H9 (cell line): ENCODE results near the gene NXPH4. TPM values are rescaled to one million over a fixed set of nuclear protein-coding genes. Genes with fewer than 3 reads are reported as not detected.

Source experiments
- DNase-seq: peaks from one replicate; pipeline ENCODE4 v3.0.0-alpha.2; 2017
- H2AFZ ChIP-seq: one replicate; pipeline ENCODE4 v1.6.1; 2013; ENCODE audit warnings: mild to moderate bottlenecking, low read length, control low read depth, moderate library complexity
- H2AK5ac ChIP-seq: 2 replicates; pipeline ENCODE4 v1.6.1; 2013; ENCODE audit warnings: low read length, control low read depth, mixed read lengths; ENCODE audit not compliant: insufficient read length
- H2BK120ac ChIP-seq: one replicate; pipeline ENCODE4 v1.6.1; 2013; ENCODE audit warnings: low read depth, mild to moderate bottlenecking, low read length, control low read depth, inconsistent platforms; ENCODE audit not compliant: poor library complexity, severe bottlenecking
- H2BK12ac ChIP-seq: 2 replicates; pipeline ENCODE4 v1.6.1; 2013; ENCODE audit warnings: low read length, control low read depth, mixed read lengths, low read depth; ENCODE audit not compliant: insufficient read length
- H2BK15ac ChIP-seq: 2 replicates; pipeline ENCODE4 v1.6.1; 2013; ENCODE audit warnings: low read depth, low read length, control low read depth
- H2BK20ac ChIP-seq: one replicate; pipeline ENCODE4 v1.6.1; 2013; ENCODE audit warnings: low read depth, mild to moderate bottlenecking, low read length, control low read depth, inconsistent platforms; ENCODE audit not compliant: poor library complexity, severe bottlenecking
- H2BK5ac ChIP-seq: 2 replicates; pipeline ENCODE4 v1.6.1; 2013; ENCODE audit warnings: low read length, control low read depth, mixed read lengths; ENCODE audit not compliant: insufficient read length
- H3K14ac ChIP-seq: 2 replicates; pipeline ENCODE4 v1.6.1; 2013; ENCODE audit warnings: low read length, control low read depth; ENCODE audit not compliant: insufficient read depth
- H3K18ac ChIP-seq: 2 replicates; pipeline ENCODE4 v1.6.1; 2013; ENCODE audit warnings: low read depth, mild to moderate bottlenecking, mixed read lengths, low read length, control low read depth; ENCODE audit not compliant: insufficient read length
- H3K23ac ChIP-seq: 2 replicates; pipeline ENCODE4 v1.6.1; 2013; ENCODE audit warnings: low read length, control low read depth, mixed read lengths, low read depth; ENCODE audit not compliant: insufficient read length
- H3K23me2 ChIP-seq: 2 replicates; pipeline ENCODE4 v1.6.1; 2013; ENCODE audit warnings: low read depth, mild to moderate bottlenecking, mixed read lengths, low read length, control low read depth; ENCODE audit not compliant: insufficient read length, poor library complexity, severe bottlenecking
- H3K27ac ChIP-seq: 2 replicates; pipeline ENCODE4 v1.5.1; 2013; ENCODE audit warnings: low read length, control low read depth, mixed read lengths, low read depth; ENCODE audit not compliant: insufficient read length
- H3K27me3 ChIP-seq: 2 replicates; pipeline ENCODE4 v1.6.1; 2013; ENCODE audit warnings: low read length, control low read depth, inconsistent platforms; ENCODE audit not compliant: insufficient read depth
- H3K4ac ChIP-seq: 2 replicates; pipeline ENCODE4 v1.6.1; 2013; ENCODE audit warnings: low read depth, mild to moderate bottlenecking, control low read depth, inconsistent platforms, low read length, moderate library complexity
- H3K4me1 ChIP-seq: 2 replicates; pipeline ENCODE4 v1.6.1; 2013; ENCODE audit warnings: low read length, control low read depth, inconsistent platforms; ENCODE audit not compliant: insufficient read depth
- H3K4me2 ChIP-seq: 2 replicates; pipeline ENCODE4 v1.6.1; 2013; ENCODE audit warnings: low read length, control low read depth, mixed read lengths; ENCODE audit not compliant: insufficient read length, insufficient read depth
- H3K56ac ChIP-seq: 2 replicates; pipeline ENCODE4 v1.6.1; 2013; ENCODE audit warnings: low read depth, mild to moderate bottlenecking, mixed read lengths, low read length, control low read depth; ENCODE audit not compliant: insufficient read length
- H3K79me1 ChIP-seq: 2 replicates; pipeline ENCODE4 v1.6.1; 2013; ENCODE audit warnings: low read depth, mild to moderate bottlenecking, moderate library complexity, low read length, control low read depth, inconsistent platforms; ENCODE audit not compliant: insufficient read depth, poor library complexity, severe bottlenecking
- H3K79me2 ChIP-seq: 2 replicates; pipeline ENCODE4 v1.6.1; 2013; ENCODE audit warnings: low read length, control low read depth, inconsistent platforms; ENCODE audit not compliant: insufficient read depth
- H3K9ac ChIP-seq: 2 replicates; pipeline ENCODE4 v1.6.1; 2013; ENCODE audit warnings: low read length, control low read depth, mixed read lengths; ENCODE audit not compliant: insufficient read length; ENCODE audit errors: extremely low read depth
- H3K9me3 ChIP-seq: one replicate; pipeline ENCODE4 v1.6.1; 2013; ENCODE audit warnings: low read depth, low read length, inconsistent platforms; ENCODE audit not compliant: control insufficient read depth
- H3T11ph ChIP-seq: one replicate; pipeline ENCODE4 v1.6.1; 2013; ENCODE audit warnings: mild to moderate bottlenecking, low read length, control low read depth, inconsistent platforms
- H4K20me1 ChIP-seq: one replicate; pipeline ENCODE4 v1.6.1; 2013; ENCODE audit not compliant: control insufficient read depth, insufficient read length, insufficient read depth
- H4K5ac ChIP-seq: 2 replicates; pipeline ENCODE4 v1.6.1; 2013; ENCODE audit warnings: low read depth, mild to moderate bottlenecking, mixed read lengths, low read length, control low read depth; ENCODE audit not compliant: insufficient read length
- H4K8ac ChIP-seq: replicated peaks from 2 replicates; pipeline ENCODE4 v1.6.1; 2013; ENCODE audit warnings: low read length, control low read depth, mixed read lengths, low read depth; ENCODE audit not compliant: insufficient read length
- H4K91ac ChIP-seq: 2 replicates; pipeline ENCODE4 v1.6.1; 2013; ENCODE audit warnings: low read depth, mild to moderate bottlenecking, moderate library complexity, mixed read lengths, low read length, control low read depth; ENCODE audit not compliant: insufficient read length
- H3K27ac Mint-ChIP-seq, 3 experiments: 2 replicates in 2 of 3; 3 replicates in 1 of 3; pipeline ENCODE4 v1.8.0; 2020 to 2021; ENCODE audit warnings: mixed read lengths in 3 of 3, mild to moderate bottlenecking in 1 of 3, moderate library complexity in 1 of 3
- H3K27me3 Mint-ChIP-seq: 2 replicates; pipeline ENCODE4 v1.8.0; 2021; ENCODE audit warnings: low read depth, mild to moderate bottlenecking, moderate library complexity, mixed read lengths
- H3K36me3 Mint-ChIP-seq, 3 experiments: 2 replicates in 2 of 3; 3 replicates in 1 of 3; pipeline ENCODE4 v1.8.0; 2020 to 2021; ENCODE audit warnings: low read depth in 3 of 3, mixed read lengths in 3 of 3; ENCODE audit not compliant: insufficient read depth in 1 of 3
- H3K4me1 Mint-ChIP-seq, 2 experiments: 2 replicates each; pipeline ENCODE4 v1.8.0; 2020; ENCODE audit warnings: mixed read lengths in 2 of 2
- H3K4me3 Mint-ChIP-seq, 2 experiments: 2 replicates in 1 of 2; 3 replicates in 1 of 2; pipeline ENCODE4 v1.8.0; 2020 to 2021; ENCODE audit warnings: mild to moderate bottlenecking in 2 of 2, mixed read lengths in 2 of 2, moderate library complexity in 1 of 2
- H3K9me3 Mint-ChIP-seq, 2 experiments: 2 replicates in 1 of 2; 3 replicates in 1 of 2; pipeline ENCODE4 v1.8.0; 2020; ENCODE audit warnings: mild to moderate bottlenecking in 2 of 2, mixed read lengths in 2 of 2, moderate library complexity in 1 of 2
- CTCF ChIP-seq: fragments of 200-600 bp; sonication (generic); conservative IDR thresholded peaks from 3 replicates; pipeline ENCODE4 v1.8.0; 2021; ENCODE audit warnings: antibody characterized with exemption, mild to moderate bottlenecking
- WGBS: extraction: QIAGEN DNeasy Blood & Tissue Kit; methylation state at CpG from one replicate; pipeline ENCODE4 v1.1.7; 2013; ENCODE audit warnings: missing lambda C conversion rate, low lambda C conversion rate, mixed read lengths; ENCODE audit not compliant: insufficient read length; ENCODE audit errors: extremely low coverage; 5-methylcytosine and 5-hydroxymethylcytosine counted together
- total RNA-seq: library from RNA; stranded (reverse); gene quantifications from 2 replicates; pipeline ENCODE4 v1.2.1, GENCODE V29; 2021

Gene NXPH4
- total RNA-seq, 1 experiment from 2014 or later = 2.1 TPM

DNA sequence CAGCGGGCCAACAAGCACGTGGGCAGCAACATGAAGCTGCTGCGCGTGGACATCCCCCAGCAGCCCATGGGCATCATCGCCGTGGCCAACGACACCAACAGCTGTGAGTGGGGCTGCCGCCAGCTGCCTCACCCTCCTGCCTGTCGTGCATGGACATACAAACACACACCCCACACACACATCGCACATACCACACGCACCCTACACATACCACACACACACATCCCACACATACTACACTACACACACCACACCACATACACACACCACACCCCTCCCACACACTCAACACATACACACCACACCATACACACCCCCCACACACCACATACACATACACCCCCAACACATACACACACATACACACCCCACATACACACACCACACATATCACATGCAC is 25.2 kb upstream of the NXPH4 start:
- H3K79me1 ChIP-seq = no peaks in the 10 kb centered on the region
- H4K5ac ChIP-seq = no peak overlapping the region
- H3K56ac ChIP-seq = no peak overlapping the region
- no peak overlapping the region for H3K9ac ChIP-seq
- no peak overlapping the region for H2AK5ac ChIP-seq
- H3T11ph ChIP-seq = no peak overlapping the region
- no peak overlapping the region for H2AFZ ChIP-seq
- no peak overlapping the region for H2BK20ac ChIP-seq
- H3K27me3 ChIP-seq = no peaks in the 10 kb centered on the region
- Mint-ChIP-seq H3K27me3 (no peaks in the 10 kb centered on the region; the same call in 1 of the 2 replicates), H3K9me3 (no peaks in the 10 kb centered on the region; a peak in 1 of 5 replicates), H3K4me3 (no peak overlapping the region), H3K27ac (no peak overlapping the region), H3K36me3 (peaks cover 63 to 96% (median 94%) of the 10 kb centered on the region in 3 experiments), H3K4me1 (no peaks in the 10 kb centered on the region)
- 100% methylated on average over 2 of the region's 11 CpGs for WGBS
- H2BK120ac ChIP-seq = no peak overlapping the region
- no peaks in the 10 kb centered on the region for H3K79me2 ChIP-seq
- no peak overlapping the region for H4K8ac ChIP-seq
- no peak overlapping the region for H3K18ac ChIP-seq
- no peak overlapping the region for H2BK5ac ChIP-seq
- no peaks in the 10 kb centered on the region for H3K4me1 ChIP-seq
- H3K4ac ChIP-seq = no peak overlapping the region
- no peak overlapping the region for H3K14ac ChIP-seq
- TF ChIP-seq CTCF = no peak
- H2BK15ac ChIP-seq = no peak overlapping the region
- no peak overlapping the region for H3K4me2 ChIP-seq
- no peak overlapping the region for H2BK12ac ChIP-seq
- H3K23ac ChIP-seq = no peak overlapping the region
- no peak overlapping the region for H4K91ac ChIP-seq
- no peak for DNase-seq
- no peaks in the 10 kb centered on the region for H4K20me1 ChIP-seq
- no peaks in the 10 kb centered on the region for H3K9me3 ChIP-seq
- H3K23me2 ChIP-seq = no peaks in the 10 kb centered on the region
- no peak overlapping the region for H3K27ac ChIP-seq
